ENCODE data around the gene GATA5. TPM values are rescaled to one million over a fixed set of nuclear protein-coding genes. Genes with fewer than 3 reads are reported as not detected.

The GATA5 gene
- total and polyA plus RNA-seq, 4 donors = 0.49 to 15.2 (median 1.3) TPM

DNA sequence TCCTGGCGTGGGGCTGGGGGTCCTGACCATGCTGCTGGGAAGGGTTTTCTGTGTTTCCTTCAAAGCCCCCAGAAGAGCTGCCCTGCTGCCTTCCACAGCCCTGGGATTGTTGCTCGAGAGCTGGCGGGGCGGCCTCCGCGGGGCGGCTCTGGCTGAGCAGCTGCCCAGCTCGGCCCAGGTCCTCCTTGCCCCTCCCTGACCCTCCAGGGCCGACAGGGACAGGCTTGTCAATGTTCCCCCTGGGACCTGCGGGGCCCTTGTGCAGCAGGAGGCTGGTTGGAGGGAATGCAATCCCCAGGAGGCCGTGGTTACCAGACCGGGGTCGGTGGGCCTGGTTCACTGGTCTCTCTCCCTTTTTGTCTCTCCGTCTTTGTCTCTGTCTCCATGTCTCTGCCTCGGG, 19.9 kb downstream of the GATA5 start:
- Histone ChIP-seq H3K9me3 (ENCODE audit: control insufficient read depth in 4 of 4, insufficient read depth in 3 of 4, low read length in 3 of 4) (no peaks in the 10 kb centered on the region), H3K4me3 (no peak overlapping the region), H3K36me3 (ENCODE audit: control insufficient read depth in 4 of 4, insufficient read depth in 4 of 4, low read length in 4 of 4) (no peaks in the 10 kb centered on the region), H3K4me1 (ENCODE audit: control insufficient read depth in 5 of 5, insufficient read depth in 5 of 5, low read length in 5 of 5) (peaks cover 0 to 75% (median 33%) of the 10 kb centered on the region in 5 donors), H3K27me3 (ENCODE audit: control insufficient read depth in 3 of 3, insufficient read depth in 3 of 3, low read length in 2 of 3) (peaks cover 0 to 3% (median 0%) of the 10 kb centered on the region in 3 donors), H3K27ac (ENCODE audit: low read depth in 1 of 2, low read length in 1 of 2) (no peak overlapping the region), H3K9ac (ENCODE audit: insufficient read depth in 1 of 2, low read length in 2 of 2) (no peak overlapping the region)
- WGBS, 2 donors = 62 to 79% methylated on average over 15 of the region's 15 CpGs
- ATAC-seq (ENCODE audit: insufficient read depth, low FRiP score) (no peak), DNase-seq (no peak)
- TF ChIP-seq, protein P1, sequence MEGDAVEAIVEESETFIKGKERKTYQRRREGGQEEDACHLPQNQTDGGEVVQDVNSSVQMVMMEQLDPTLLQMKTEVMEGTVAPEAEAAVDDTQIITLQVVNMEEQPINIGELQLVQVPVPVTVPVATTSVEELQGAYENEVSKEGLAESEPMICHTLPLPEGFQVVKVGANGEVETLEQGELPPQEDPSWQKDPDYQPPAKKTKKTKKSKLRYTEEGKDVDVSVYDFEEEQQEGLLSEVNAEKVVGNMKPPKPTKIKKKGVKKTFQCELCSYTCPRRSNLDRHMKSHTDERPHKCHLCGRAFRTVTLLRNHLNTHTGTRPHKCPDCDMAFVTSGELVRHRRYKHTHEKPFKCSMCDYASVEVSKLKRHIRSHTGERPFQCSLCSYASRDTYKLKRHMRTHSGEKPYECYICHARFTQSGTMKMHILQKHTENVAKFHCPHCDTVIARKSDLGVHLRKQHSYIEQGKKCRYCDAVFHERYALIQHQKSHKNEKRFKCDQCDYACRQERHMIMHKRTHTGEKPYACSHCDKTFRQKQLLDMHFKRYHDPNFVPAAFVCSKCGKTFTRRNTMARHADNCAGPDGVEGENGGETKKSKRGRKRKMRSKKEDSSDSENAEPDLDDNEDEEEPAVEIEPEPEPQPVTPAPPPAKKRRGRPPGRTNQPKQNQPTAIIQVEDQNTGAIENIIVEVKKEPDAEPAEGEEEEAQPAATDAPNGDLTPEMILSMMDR (IDR thresholded peaks at IDR 0.05; ENCODE audit: control extremely low read depth, extremely low read depth) = no peak

DNA sequence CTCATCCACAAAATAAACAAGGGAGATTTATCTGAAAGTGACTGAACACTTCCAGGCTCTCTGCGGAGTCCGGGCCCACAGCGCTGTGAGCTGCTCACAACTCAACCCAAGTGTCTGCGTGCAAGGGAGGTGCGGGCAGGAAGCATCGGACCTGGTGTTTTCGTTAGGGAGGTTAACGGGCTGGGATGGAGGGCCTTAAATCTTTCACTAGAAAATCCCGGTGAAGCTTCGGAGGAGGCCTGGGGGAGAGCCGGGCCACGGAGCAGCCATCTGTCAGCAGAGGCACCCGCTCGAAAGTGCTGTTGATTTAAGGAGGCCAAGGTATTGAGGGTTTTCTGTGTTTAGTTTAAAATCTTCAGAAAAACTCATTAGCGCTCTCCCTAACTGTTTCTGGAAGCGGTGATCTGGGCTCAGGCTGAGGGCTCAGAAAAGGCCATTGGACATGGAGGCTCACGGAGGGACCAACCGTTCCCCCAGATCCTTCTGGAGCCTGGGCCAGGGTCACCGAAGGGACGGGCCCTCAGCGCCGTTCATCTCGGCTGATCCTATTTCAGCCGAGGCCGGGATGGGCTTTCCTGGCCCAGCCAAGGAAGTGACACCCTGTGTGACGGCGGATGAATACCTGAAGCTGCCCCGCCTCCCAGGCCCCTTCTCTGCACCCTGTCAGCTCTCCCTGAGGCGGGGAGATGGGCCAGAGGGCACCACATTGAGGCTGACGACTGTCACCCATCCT, 20.7 kb downstream of the GATA5 start:
- H3K9ac ChIP-seq (ENCODE audit: insufficient read depth in 1 of 2, low read length in 2 of 2) = peak overlapping the region in 1 of 2 donors; percentile 32
- peaks cover 0 to 71% (median 33%) of the 10 kb centered on the region in 5 donors for H3K4me1 ChIP-seq (ENCODE audit: control insufficient read depth in 5 of 5, insufficient read depth in 5 of 5, low read length in 5 of 5)
- TF ChIP-seq, protein P1 (IDR thresholded peaks at IDR 0.05; ENCODE audit: control extremely low read depth, extremely low read depth) = no peak
- H3K36me3 ChIP-seq (ENCODE audit: control insufficient read depth in 4 of 4, insufficient read depth in 4 of 4, low read length in 4 of 4) = no peaks in the 10 kb centered on the region
- DNase-seq = peak; percentile 62 to 86 (median 73)
- no peak for ATAC-seq (ENCODE audit: insufficient read depth, low FRiP score)
- H3K9me3 ChIP-seq (ENCODE audit: control insufficient read depth in 4 of 4, insufficient read depth in 3 of 4, low read length in 3 of 4) = no peaks in the 10 kb centered on the region
- peaks cover 0 to 3% (median 0%) of the 10 kb centered on the region in 3 donors for H3K27me3 ChIP-seq (ENCODE audit: control insufficient read depth in 3 of 3, insufficient read depth in 3 of 3, low read length in 2 of 3)
- H3K4me3 ChIP-seq = no peak overlapping the region
- 42 to 47% methylated on average over 30 of the region's 30 CpGs for WGBS, 2 donors
- no peak overlapping the region for H3K27ac ChIP-seq (ENCODE audit: low read depth in 1 of 2, low read length in 1 of 2)

DNA sequence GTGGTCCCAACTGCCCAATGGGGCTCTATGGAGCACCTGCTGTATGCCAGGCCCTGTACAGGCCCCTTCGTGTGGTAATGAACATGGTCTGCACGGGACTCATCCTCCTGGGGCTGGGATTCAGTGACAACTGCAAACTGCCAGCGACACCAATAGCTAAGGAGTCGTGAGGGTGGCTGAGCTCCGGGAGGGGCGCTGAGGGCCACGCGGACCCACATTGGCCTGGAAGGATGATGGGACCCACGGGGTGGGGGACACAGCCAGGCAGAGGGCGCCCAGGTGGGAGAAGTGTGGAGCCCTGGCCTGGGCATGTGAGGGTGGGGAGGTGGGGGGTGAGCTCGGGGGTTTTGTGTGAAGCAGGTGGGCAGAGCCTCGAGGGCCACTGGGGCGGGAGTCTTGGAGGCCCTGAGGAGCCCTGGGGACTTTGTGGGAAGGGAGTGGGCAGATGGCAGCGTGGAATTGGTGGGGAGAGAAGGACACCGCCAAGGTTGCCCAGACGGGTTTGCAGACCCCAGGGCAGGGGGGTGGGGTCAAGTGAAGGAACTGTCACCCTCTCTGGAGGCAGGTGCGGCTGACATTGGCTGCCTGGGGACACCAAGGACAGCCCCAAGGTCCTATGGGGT, 22.5 kb downstream of the GATA5 start:
- H3K36me3 ChIP-seq (ENCODE audit: control insufficient read depth in 4 of 4, insufficient read depth in 4 of 4, low read length in 4 of 4) = no peaks in the 10 kb centered on the region
- peaks cover 0 to 3% (median 0%) of the 10 kb centered on the region in 3 donors for H3K27me3 ChIP-seq (ENCODE audit: control insufficient read depth in 3 of 3, insufficient read depth in 3 of 3, low read length in 2 of 3)
- WGBS, 2 donors = 82 to 86% methylated on average over 17 of the region's 17 CpGs
- no peak overlapping the region for H3K9ac ChIP-seq (ENCODE audit: insufficient read depth in 1 of 2, low read length in 2 of 2)
- DNase-seq = no peak
- ATAC-seq (ENCODE audit: insufficient read depth, low FRiP score) = no peak
- no peak overlapping the region for H3K27ac ChIP-seq (ENCODE audit: low read depth in 1 of 2, low read length in 1 of 2)
- peaks cover 0 to 65% (median 31%) of the 10 kb centered on the region in 5 donors for H3K4me1 ChIP-seq (ENCODE audit: control insufficient read depth in 5 of 5, insufficient read depth in 5 of 5, low read length in 5 of 5)
- no peak overlapping the region for H3K4me3 ChIP-seq
- H3K9me3 ChIP-seq (ENCODE audit: control insufficient read depth in 4 of 4, insufficient read depth in 3 of 4, low read length in 3 of 4) = no peaks in the 10 kb centered on the region
- TF ChIP-seq, protein P1 (IDR thresholded peaks at IDR 0.05; ENCODE audit: control extremely low read depth, extremely low read depth) = no peak
